ENCODE results near the gene TMEM231. TPM values are rescaled to one million over a fixed set of nuclear protein-coding genes. Genes with fewer than 3 reads are reported as not detected.
A peak's percentile ranks its signal among the peaks of the same experiment; 100 is the strongest.
"Not testable (repeated sequence)": the region's sequence is repeated elsewhere in the genome, so short reads cannot be mapped to it uniquely, and the experiment has no call there.

TMEM231 gene
- total RNA-seq, 2 donors from 2014 or later, result 3.9 to 6.6 TPM

- Mint-ChIP-seq H3K9me3 (no peaks in the 10 kb centered on the region), H3K36me3 (no peaks in the 10 kb centered on the region), H3K27ac (no peak overlapping the region), H3K4me1 (ENCODE audit: low read depth in 2 of 2) (no peaks in the 10 kb centered on the region), H3K4me3 (no peak overlapping the region), H3K27me3 (no peaks in the 10 kb centered on the region)
- DNase-seq (ENCODE audit: low spot score) (no peak), ATAC-seq (no peak)
Observed at GRCh38 chr16:75532791-75533190, 23.3 kb downstream of the TMEM231 start.

GRCh38 chr16:75532142-75532765, 23.8 kb downstream of the TMEM231 start:
- H3K9me3 Mint-ChIP-seq, result no peaks in the 10 kb centered on the region
- H3K36me3 Mint-ChIP-seq, result no peaks in the 10 kb centered on the region
- H3K4me3 Mint-ChIP-seq, result no peak overlapping the region

GRCh38 chr16:75529959-75530358, 26.1 kb downstream of the TMEM231 start:
- ATAC-seq, result no peak
- Mint-ChIP-seq H3K27ac (no peak overlapping the region), H3K4me3 (no peak overlapping the region)

More at GRCh38 chr16:75532142-75532765, 23.8 kb downstream of the TMEM231 start:
- DNase-seq (ENCODE audit: low spot score) (no peak), ATAC-seq (no peak)
- Mint-ChIP-seq H3K27ac (no peak overlapping the region), H3K27me3 (no peaks in the 10 kb centered on the region), H3K4me1 (ENCODE audit: low read depth in 2 of 2) (no peaks in the 10 kb centered on the region)

GRCh38 chr16:75529056-75529905, 26.8 kb downstream of the TMEM231 start:
- no peak for ATAC-seq
- H3K36me3 Mint-ChIP-seq, result no peaks in the 10 kb centered on the region
- no peaks in the 10 kb centered on the region for H3K4me1 Mint-ChIP-seq (ENCODE audit: low read depth in 2 of 2)
- H3K9me3 Mint-ChIP-seq, result no peaks in the 10 kb centered on the region
- no peak overlapping the region for H3K4me3 Mint-ChIP-seq
- no peaks in the 10 kb centered on the region for H3K27me3 Mint-ChIP-seq
- no peak for DNase-seq (ENCODE audit: low spot score)
- no peak overlapping the region for H3K27ac Mint-ChIP-seq

More at GRCh38 chr16:75529959-75530358, 26.1 kb downstream of the TMEM231 start:
- no peak for DNase-seq (ENCODE audit: low spot score)
- H3K9me3 Mint-ChIP-seq, result no peaks in the 10 kb centered on the region
- no peaks in the 10 kb centered on the region for H3K36me3 Mint-ChIP-seq
- no peaks in the 10 kb centered on the region for H3K4me1 Mint-ChIP-seq (ENCODE audit: low read depth in 2 of 2)
- no peaks in the 10 kb centered on the region for H3K27me3 Mint-ChIP-seq

- DNase-seq (ENCODE audit: low spot score) (no peak), ATAC-seq (no peak)
- Mint-ChIP-seq H3K4me1 (ENCODE audit: low read depth in 2 of 2) (no peaks in the 10 kb centered on the region), H3K27ac (no peak overlapping the region), H3K27me3 (no peaks in the 10 kb centered on the region), H3K36me3 (no peaks in the 10 kb centered on the region), H3K4me3 (no peak overlapping the region), H3K9me3 (no peaks in the 10 kb centered on the region)
Observed at GRCh38 chr16:75527825-75528299, 28.2 kb downstream of the TMEM231 start.

GRCh38 chr16:75526032-75526790, 29.8 kb downstream of the TMEM231 start:
- Mint-ChIP-seq H3K4me1 (ENCODE audit: low read depth in 2 of 2) (no peaks in the 10 kb centered on the region), H3K4me3 (no peak overlapping the region), H3K27ac (no peak overlapping the region), H3K27me3 (no peaks in the 10 kb centered on the region), H3K9me3 (no peaks in the 10 kb centered on the region), H3K36me3 (no peaks in the 10 kb centered on the region)
- no peak for ATAC-seq
- no peak for DNase-seq (ENCODE audit: low spot score)

GRCh38 chr16:75519175-75519574, 36.9 kb downstream of the TMEM231 start:
- no peak for DNase-seq (ENCODE audit: low spot score)
- no peaks in the 10 kb centered on the region for H3K36me3 Mint-ChIP-seq
- peaks cover 4 to 10% of the 10 kb centered on the region in 2 donors for H3K4me1 Mint-ChIP-seq (ENCODE audit: low read depth in 2 of 2)
- H3K27me3 Mint-ChIP-seq, result no peaks in the 10 kb centered on the region
- no peak for ATAC-seq
- H3K27ac Mint-ChIP-seq, result no peak overlapping the region
- H3K9me3 Mint-ChIP-seq, result no peaks in the 10 kb centered on the region
- H3K4me3 Mint-ChIP-seq, result no peak overlapping the region

- H3K36me3 Mint-ChIP-seq; H3K9me3 Mint-ChIP-seq; DNase-seq (ENCODE audit: low spot score); H3K27me3 Mint-ChIP-seq: not testable (repeated sequence)
- Mint-ChIP-seq H3K27ac (peak overlapping the region in 1 of 2 donors; percentile 64), H3K4me3 (peak overlapping the region; percentile 68), H3K4me1 (ENCODE audit: low read depth in 2 of 2) (peaks cover 4 to 10% of the 10 kb centered on the region in 2 donors)
- peak in 1 of 2 donors; percentile 34 for ATAC-seq
Observed at GRCh38 chr16:75516189-75516966, 39.7 kb downstream of the TMEM231 start.

- Mint-ChIP-seq H3K4me1 (ENCODE audit: low read depth in 2 of 2) (peaks cover 4 to 10% of the 10 kb centered on the region in 2 donors), H3K9me3 (no peaks in the 10 kb centered on the region), H3K27me3 (no peaks in the 10 kb centered on the region), H3K27ac (peak overlapping the region in 1 of 2 donors; percentile 45), H3K4me3 (no peak overlapping the region), H3K36me3 (no peaks in the 10 kb centered on the region)
- DNase-seq (ENCODE audit: low spot score) (no peak), ATAC-seq (no peak)
Observed at GRCh38 chr16:75514296-75514695, 41.8 kb downstream of the TMEM231 start.

GRCh38 chr16:75506574-75506973, 49.5 kb downstream of the TMEM231 start:
- Mint-ChIP-seq H3K27me3 (peaks cover 7 to 20% of the 10 kb centered on the region in 2 donors), H3K4me3 (no peak overlapping the region), H3K9me3 (no peaks in the 10 kb centered on the region), H3K36me3 (no peaks in the 10 kb centered on the region), H3K27ac (no peak overlapping the region), H3K4me1 (ENCODE audit: low read depth in 2 of 2) (no peaks in the 10 kb centered on the region)
- no peak for DNase-seq (ENCODE audit: low spot score)
- ATAC-seq, result no peak

- ATAC-seq (no peak), DNase-seq (ENCODE audit: low spot score) (no peak)
- H3K4me1 Mint-ChIP-seq (ENCODE audit: low read depth in 2 of 2), result no peaks in the 10 kb centered on the region
- H3K4me3 Mint-ChIP-seq, result no peak overlapping the region
- no peaks in the 10 kb centered on the region for H3K36me3 Mint-ChIP-seq
- peaks cover 7 to 20% of the 10 kb centered on the region in 2 donors for H3K27me3 Mint-ChIP-seq
- H3K9me3 Mint-ChIP-seq, result no peaks in the 10 kb centered on the region
- no peak overlapping the region for H3K27ac Mint-ChIP-seq
Observed at GRCh38 chr16:75506107-75506506, 49.9 kb downstream of the TMEM231 start.

GRCh38 chr16:75503801-75504200, 52.3 kb downstream of the TMEM231 start:
- Mint-ChIP-seq H3K4me3 (no peak overlapping the region), H3K9me3 (no peaks in the 10 kb centered on the region), H3K27ac (no peak overlapping the region), H3K4me1 (ENCODE audit: low read depth in 2 of 2) (no peaks in the 10 kb centered on the region), H3K27me3 (peaks cover 6 to 20% of the 10 kb centered on the region in 2 donors), H3K36me3 (no peaks in the 10 kb centered on the region)
- ATAC-seq (no peak), DNase-seq (ENCODE audit: low spot score) (peak; percentile 15)

- H3K4me3 Mint-ChIP-seq, result no peak overlapping the region
- peak; percentile 3 for DNase-seq (ENCODE audit: low spot score)
- no peaks in the 10 kb centered on the region for H3K4me1 Mint-ChIP-seq (ENCODE audit: low read depth in 2 of 2)
- H3K36me3 Mint-ChIP-seq, result no peaks in the 10 kb centered on the region
- no peak overlapping the region for H3K27ac Mint-ChIP-seq
- peaks cover 3 to 20% of the 10 kb centered on the region in 2 donors for H3K27me3 Mint-ChIP-seq
- H3K9me3 Mint-ChIP-seq, result no peaks in the 10 kb centered on the region
- no peak for ATAC-seq
Observed at GRCh38 chr16:75502916-75503605, 53.0 kb downstream of the TMEM231 start.

All from natural killer cell treated with Interleukin-12 subunit alpha and Interleukin-12 subunit beta and Interleukin-15 and Interleukin-18, amount 100 ng/mL, for 72 hours (primary cell).